ENCODE measurements around the gene ABCC2.

DNA sequence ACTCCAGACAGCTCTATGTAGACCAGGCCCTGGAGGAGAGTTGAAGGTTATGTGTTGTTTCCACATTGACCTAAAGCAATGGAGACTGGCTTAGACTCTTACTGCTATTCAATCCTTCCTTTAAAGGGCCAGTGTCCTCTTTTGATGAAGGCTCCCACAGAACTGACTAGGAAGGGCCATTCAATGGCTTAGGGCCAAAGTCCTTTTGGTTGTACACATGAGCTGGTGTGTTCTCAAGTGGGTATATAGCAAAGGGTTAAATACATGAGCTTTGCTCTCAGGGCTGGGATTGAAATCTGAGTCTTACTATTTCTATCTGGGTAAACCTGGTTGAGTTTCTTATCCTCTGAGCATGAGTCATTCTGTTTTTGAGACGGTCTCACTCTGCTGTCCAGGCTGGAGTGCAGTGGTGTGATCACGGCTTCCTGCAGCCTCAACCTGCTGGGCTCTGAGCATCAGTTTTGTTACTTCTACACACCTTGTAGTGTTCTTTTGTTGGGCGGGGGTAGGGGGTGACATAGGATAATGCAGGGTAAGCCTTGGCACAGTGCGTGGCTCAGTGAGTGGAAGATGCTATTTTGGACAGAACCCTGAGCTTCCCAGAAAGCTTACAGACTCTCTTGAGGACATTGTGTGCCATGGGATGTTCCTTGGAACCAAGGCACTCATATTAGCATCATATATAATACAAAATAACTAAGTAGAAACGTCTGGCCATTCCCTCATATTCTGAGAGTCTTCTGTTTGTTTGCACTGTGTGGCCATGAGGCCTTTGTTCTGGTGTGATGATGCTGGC lies 90.1 kb downstream of the ABCC2 start:
- TF ChIP-seq, protein P1, sequence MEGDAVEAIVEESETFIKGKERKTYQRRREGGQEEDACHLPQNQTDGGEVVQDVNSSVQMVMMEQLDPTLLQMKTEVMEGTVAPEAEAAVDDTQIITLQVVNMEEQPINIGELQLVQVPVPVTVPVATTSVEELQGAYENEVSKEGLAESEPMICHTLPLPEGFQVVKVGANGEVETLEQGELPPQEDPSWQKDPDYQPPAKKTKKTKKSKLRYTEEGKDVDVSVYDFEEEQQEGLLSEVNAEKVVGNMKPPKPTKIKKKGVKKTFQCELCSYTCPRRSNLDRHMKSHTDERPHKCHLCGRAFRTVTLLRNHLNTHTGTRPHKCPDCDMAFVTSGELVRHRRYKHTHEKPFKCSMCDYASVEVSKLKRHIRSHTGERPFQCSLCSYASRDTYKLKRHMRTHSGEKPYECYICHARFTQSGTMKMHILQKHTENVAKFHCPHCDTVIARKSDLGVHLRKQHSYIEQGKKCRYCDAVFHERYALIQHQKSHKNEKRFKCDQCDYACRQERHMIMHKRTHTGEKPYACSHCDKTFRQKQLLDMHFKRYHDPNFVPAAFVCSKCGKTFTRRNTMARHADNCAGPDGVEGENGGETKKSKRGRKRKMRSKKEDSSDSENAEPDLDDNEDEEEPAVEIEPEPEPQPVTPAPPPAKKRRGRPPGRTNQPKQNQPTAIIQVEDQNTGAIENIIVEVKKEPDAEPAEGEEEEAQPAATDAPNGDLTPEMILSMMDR (IDR thresholded peaks at IDR 0.05; ENCODE audit: low read depth, low read length) = no peak
- no peak for TF ChIP-seq EZH2phosphoT487 (IDR thresholded peaks at IDR 0.05; ENCODE audit: low read depth)

All from OCI-LY3 (cell line).